Measurements from ENCODE around the gene SPRYD3. TPM values are rescaled to one million over a fixed set of nuclear protein-coding genes. Genes with fewer than 3 reads are reported as not detected.

The SPRYD3 gene
- total RNA-seq, 1 donor from 2014 or later = 17.9 TPM

GRCh38 chr12:53086361-53086760 lies 7.2 kb upstream of the SPRYD3 start:
- Mint-ChIP-seq H3K4me3 (ENCODE audit: low read depth) (no peak overlapping the region), H3K4me1 (ENCODE audit: low read depth) (no peaks in the 10 kb centered on the region), H3K9me3 (ENCODE audit: low read depth) (no peaks in the 10 kb centered on the region), H3K27ac (no peak overlapping the region), H3K36me3 (ENCODE audit: insufficient read depth) (no peaks in the 10 kb centered on the region), H3K27me3 (no peaks in the 10 kb centered on the region)
- TF ChIP-seq CTCF (IDR thresholded peaks at IDR 0.05; ENCODE audit: unreplicated experiment) = no peak
- DNase-seq (ENCODE audit: low spot score, unreplicated experiment) = no peak

GRCh38 chr12:53082637-53083175 lies 3.5 kb upstream of the SPRYD3 start:
- H3K27me3 Mint-ChIP-seq = no peaks in the 10 kb centered on the region
- H3K4me1 Mint-ChIP-seq (ENCODE audit: low read depth) = peaks cover 10% of the 10 kb centered on the region
- no peaks in the 10 kb centered on the region for H3K36me3 Mint-ChIP-seq (ENCODE audit: insufficient read depth)

GRCh38 chr12:53078425-53079225 lies 565 bp downstream of the SPRYD3 start:
- TF ChIP-seq CTCF (IDR thresholded peaks at IDR 0.05; ENCODE audit: unreplicated experiment) = peak; percentile 21
- peak overlapping the region; percentile 97 for H3K27ac Mint-ChIP-seq
- no peak for DNase-seq (ENCODE audit: low spot score, unreplicated experiment)
- no peaks in the 10 kb centered on the region for H3K9me3 Mint-ChIP-seq (ENCODE audit: low read depth)
- peaks cover 18% of the 10 kb centered on the region for H3K36me3 Mint-ChIP-seq (ENCODE audit: insufficient read depth)
- H3K27me3 Mint-ChIP-seq = no peaks in the 10 kb centered on the region
- H3K4me1 Mint-ChIP-seq (ENCODE audit: low read depth) = peaks cover 35% of the 10 kb centered on the region
- peak overlapping the region; percentile 80 for H3K4me3 Mint-ChIP-seq (ENCODE audit: low read depth)

More at GRCh38 chr12:53082637-53083175, 3.5 kb upstream of the SPRYD3 start:
- no peak for DNase-seq (ENCODE audit: low spot score, unreplicated experiment)
- no peaks in the 10 kb centered on the region for H3K9me3 Mint-ChIP-seq (ENCODE audit: low read depth)
- no peak for TF ChIP-seq CTCF (IDR thresholded peaks at IDR 0.05; ENCODE audit: unreplicated experiment)
- H3K4me3 Mint-ChIP-seq (ENCODE audit: low read depth) = no peak overlapping the region
- H3K27ac Mint-ChIP-seq = no peak overlapping the region

GRCh38 chr12:53077030-53077429 lies 2.2 kb downstream of the SPRYD3 start:
- Mint-ChIP-seq H3K9me3 (ENCODE audit: low read depth) (no peaks in the 10 kb centered on the region), H3K36me3 (ENCODE audit: insufficient read depth) (peaks cover 22% of the 10 kb centered on the region), H3K4me3 (ENCODE audit: low read depth) (peak overlapping the region; percentile 60), H3K4me1 (ENCODE audit: low read depth) (peaks cover 44% of the 10 kb centered on the region), H3K27ac (peak overlapping the region; percentile 87), H3K27me3 (no peaks in the 10 kb centered on the region)
- DNase-seq (ENCODE audit: low spot score, unreplicated experiment) = peak; percentile 45
- no peak for TF ChIP-seq CTCF (IDR thresholded peaks at IDR 0.05; ENCODE audit: unreplicated experiment)

- H3K4me1 Mint-ChIP-seq (ENCODE audit: low read depth) = peaks cover 47% of the 10 kb centered on the region
- H3K9me3 Mint-ChIP-seq (ENCODE audit: low read depth) = no peaks in the 10 kb centered on the region
- H3K4me3 Mint-ChIP-seq (ENCODE audit: low read depth) = peak overlapping the region; percentile 60
- peak overlapping the region; percentile 87 for H3K27ac Mint-ChIP-seq
- no peak for DNase-seq (ENCODE audit: low spot score, unreplicated experiment)
- TF ChIP-seq CTCF (IDR thresholded peaks at IDR 0.05; ENCODE audit: unreplicated experiment) = no peak
- H3K36me3 Mint-ChIP-seq (ENCODE audit: insufficient read depth) = peaks cover 22% of the 10 kb centered on the region
- H3K27me3 Mint-ChIP-seq = no peaks in the 10 kb centered on the region
These were observed 2.7 kb downstream of the SPRYD3 start for GRCh38 chr12:53076461-53076860.

All from progenitor cell of endocrine pancreas (in vitro differentiated cells).